Activated T-cell treated with anti-CD3 and anti-CD28 coated beads, Interleukin-2, amount 50 U/mL, for 72 hours (primary cell): ENCODE measurements around the gene SWI5. TPM values are rescaled to one million over a fixed set of nuclear protein-coding genes. Genes with fewer than 3 reads are reported as not detected.
"Not testable (repeated sequence)": the region's sequence is repeated elsewhere in the genome, so short reads cannot be mapped to it uniquely, and the experiment has no call there.

Experiments
- ATAC-seq, 2 donors: fragments of 150-1000 bp; cut with Tn5 transposase; replicated peaks in 1 of 2; 2 replicates each; pipeline ENCODE4 v1.10.0; 2021; ENCODE audit warnings: moderate library complexity in 2 of 2, mild to moderate bottlenecking in 1 of 2
- DNase-seq, 2 donors: peaks; one replicate each; pipeline ENCODE4 v3.0.0; 2021 to 2022; ENCODE audit warnings: mixed read lengths in 1 of 2
- H3K27ac Mint-ChIP-seq: one replicate; pipeline ENCODE4 v1.8.0; 2022; ENCODE audit warnings: mild to moderate bottlenecking, moderate library complexity, mixed read lengths
- H3K27me3 Mint-ChIP-seq: one replicate; pipeline ENCODE4 v1.8.0; 2022; ENCODE audit warnings: low read depth, mixed read lengths
- H3K36me3 Mint-ChIP-seq, 2 donors: one replicate each; pipeline ENCODE4 v1.8.0; 2022; ENCODE audit warnings: mixed read lengths in 2 of 2, mild to moderate bottlenecking in 1 of 2; ENCODE audit not compliant: insufficient read depth in 2 of 2
- H3K4me1 Mint-ChIP-seq: one replicate; pipeline ENCODE4 v1.8.0; 2022; ENCODE audit warnings: low read depth, mixed read lengths
- H3K4me3 Mint-ChIP-seq, 2 donors: one replicate each; pipeline ENCODE4 v1.8.0; 2022; ENCODE audit warnings: mild to moderate bottlenecking in 2 of 2, mixed read lengths in 2 of 2, moderate library complexity in 2 of 2
- H3K9me3 Mint-ChIP-seq, 2 donors: one replicate each; pipeline ENCODE4 v1.8.0; 2022; ENCODE audit warnings: mixed read lengths in 2 of 2
- total RNA-seq, 2 donors: library from RNA; stranded (reverse); gene quantifications; one replicate each; pipeline ENCODE4 v1.2.3, GENCODE V29; 2022

The SWI5 gene
- total RNA-seq: 10 to 100 TPM; 20.1 to 25.4 TPM

DNA sequence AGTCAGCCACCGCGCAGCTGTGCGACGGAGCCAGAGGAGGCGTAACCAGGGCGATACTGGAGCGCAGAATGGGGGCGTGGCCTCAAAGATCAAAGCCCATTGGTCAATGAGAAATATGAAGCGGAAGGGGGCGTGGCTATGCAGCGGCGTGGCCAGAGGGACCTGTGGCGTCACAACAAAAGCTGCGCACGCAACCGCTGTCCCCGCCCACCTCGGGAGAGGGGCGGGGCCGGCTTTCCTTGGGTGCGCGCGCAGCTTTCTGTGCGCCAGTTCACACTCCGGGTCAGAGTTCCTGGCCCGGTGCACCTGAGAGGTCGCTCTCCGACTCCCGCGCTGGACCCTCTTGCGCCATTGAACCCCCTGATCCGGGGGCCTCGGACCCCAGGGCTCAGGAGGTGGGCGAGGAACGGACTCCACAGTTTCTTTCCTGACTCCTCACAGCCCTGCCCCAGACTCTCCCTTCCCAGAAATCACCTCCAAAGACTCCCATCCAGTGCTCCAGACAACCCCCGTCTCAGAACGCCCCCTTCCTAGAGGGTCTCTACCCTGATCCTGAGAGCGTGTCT lies at the start of gene SWI5:
Gene SWI5, plus strand, starts transcription at position 269 of the 566 bp plus-strand sequence.
- Mint-ChIP-seq H3K27me3 (no peaks in the 10 kb centered on the region), H3K4me1 (peaks cover 46% of the 10 kb centered on the region), H3K27ac (peak within 1 kb of the TSS; percentile 95), H3K36me3 (peaks cover 4% of the 10 kb centered on the region in 2 donors), H3K9me3 (no peaks in the 10 kb centered on the region), H3K4me3 (peak within 1 kb of the TSS; percentile 95)
- peak; percentile 97 to 98 for ATAC-seq
- DNase-seq: peak; percentile 100

DNA sequence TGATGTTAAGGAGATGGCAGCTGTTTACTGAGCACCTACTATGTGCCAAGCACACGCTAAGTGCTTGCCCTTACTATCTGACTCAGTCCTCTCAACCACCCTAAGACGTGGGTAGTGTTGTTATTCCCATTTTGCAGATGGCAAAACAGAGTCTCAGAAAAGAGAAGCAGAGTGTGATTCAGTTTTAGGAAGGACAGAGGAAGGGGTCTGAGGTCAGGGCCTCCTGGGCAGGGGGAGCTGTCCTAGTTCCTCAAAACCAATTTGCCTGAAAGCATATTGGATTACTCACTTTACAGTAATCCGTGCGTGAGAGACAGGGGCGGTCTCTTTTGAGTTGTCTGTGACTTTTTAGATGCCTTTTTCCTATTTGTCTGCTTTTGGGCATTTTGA lies 49.7 kb upstream of the SWI5 start:
- Mint-ChIP-seq H3K4me3 (no peak overlapping the region), H3K9me3 (no peaks in the 10 kb centered on the region), H3K4me1 (no peaks in the 10 kb centered on the region), H3K27ac (no peak overlapping the region), H3K36me3 (no peaks in the 10 kb centered on the region), H3K27me3 (no peaks in the 10 kb centered on the region)
- ATAC-seq (no peak), DNase-seq (no peak)

DNA sequence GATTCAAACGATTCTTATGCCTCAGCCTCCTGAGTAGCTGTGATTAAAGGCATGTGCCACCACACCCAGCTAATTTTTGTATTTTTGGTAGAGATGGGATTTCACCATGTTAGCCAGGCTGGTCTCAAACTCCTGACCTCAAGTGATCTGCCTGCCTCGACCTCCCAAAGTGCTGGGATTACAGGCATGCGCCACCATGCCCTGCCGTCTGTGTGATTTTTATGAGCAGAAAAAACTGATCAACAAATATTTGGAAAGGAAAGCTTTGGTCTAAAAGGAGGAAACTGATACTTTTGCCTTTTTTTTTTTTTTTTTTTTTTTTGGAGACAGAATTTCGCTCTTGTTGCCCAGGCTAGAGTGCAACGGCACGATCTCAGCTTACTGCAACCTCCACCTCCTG lies 45.2 kb upstream of the SWI5 start:
- not testable (repeated sequence) for DNase-seq, H3K4me1 Mint-ChIP-seq, H3K27ac Mint-ChIP-seq, H3K9me3 Mint-ChIP-seq, H3K36me3 Mint-ChIP-seq, H3K27me3 Mint-ChIP-seq, ATAC-seq, H3K4me3 Mint-ChIP-seq

DNA sequence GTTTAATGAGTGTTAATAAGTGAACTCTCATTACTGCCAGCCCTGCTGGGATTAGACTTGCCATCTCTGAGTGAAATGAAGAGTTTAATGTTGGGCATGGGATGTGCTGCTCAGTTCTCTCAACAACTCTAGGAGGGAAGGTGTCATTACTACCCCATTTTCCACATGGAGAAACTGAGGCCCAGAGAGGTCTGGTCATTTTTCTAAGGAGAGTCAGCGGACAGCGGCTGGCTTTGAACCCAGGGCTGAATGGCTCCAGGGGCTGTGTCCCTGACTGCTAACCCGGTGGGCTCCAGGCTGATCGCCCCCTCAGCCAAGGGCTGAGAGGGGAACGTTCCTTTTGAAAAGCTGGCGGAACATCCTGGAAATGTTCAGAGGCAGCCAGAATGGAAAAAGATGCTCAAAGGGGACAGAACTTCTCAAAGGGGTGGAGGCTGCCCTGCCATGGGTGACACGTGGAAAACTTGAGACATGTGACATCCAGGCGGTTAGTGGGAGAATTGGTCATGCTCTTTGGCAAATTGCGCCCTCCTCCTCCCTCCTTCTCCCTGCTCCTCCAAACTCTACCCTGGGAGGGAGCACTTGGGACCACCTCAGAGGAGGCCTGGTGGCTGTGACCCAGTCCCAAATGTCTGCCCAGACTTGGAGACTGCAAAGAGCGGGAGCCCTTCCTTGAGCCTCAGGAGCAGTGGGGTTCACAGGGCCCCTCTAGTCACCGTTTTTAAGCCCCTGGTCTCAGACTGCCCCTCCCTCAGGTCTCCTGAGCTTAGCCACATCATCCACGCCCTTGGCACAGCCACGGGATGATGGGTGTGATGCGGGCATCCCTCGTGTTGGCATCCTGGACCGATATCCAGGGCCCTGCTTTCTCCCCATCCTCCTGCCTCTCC lies 44.2 kb upstream of the SWI5 start:
- DNase-seq (no peak), ATAC-seq (peak in 1 of 2 donors; percentile 25)
- Mint-ChIP-seq H3K27me3 (no peaks in the 10 kb centered on the region), H3K4me1 (no peaks in the 10 kb centered on the region), H3K27ac (no peak overlapping the region), H3K36me3 (no peaks in the 10 kb centered on the region), H3K9me3 (no peaks in the 10 kb centered on the region), H3K4me3 (no peak overlapping the region)

DNA sequence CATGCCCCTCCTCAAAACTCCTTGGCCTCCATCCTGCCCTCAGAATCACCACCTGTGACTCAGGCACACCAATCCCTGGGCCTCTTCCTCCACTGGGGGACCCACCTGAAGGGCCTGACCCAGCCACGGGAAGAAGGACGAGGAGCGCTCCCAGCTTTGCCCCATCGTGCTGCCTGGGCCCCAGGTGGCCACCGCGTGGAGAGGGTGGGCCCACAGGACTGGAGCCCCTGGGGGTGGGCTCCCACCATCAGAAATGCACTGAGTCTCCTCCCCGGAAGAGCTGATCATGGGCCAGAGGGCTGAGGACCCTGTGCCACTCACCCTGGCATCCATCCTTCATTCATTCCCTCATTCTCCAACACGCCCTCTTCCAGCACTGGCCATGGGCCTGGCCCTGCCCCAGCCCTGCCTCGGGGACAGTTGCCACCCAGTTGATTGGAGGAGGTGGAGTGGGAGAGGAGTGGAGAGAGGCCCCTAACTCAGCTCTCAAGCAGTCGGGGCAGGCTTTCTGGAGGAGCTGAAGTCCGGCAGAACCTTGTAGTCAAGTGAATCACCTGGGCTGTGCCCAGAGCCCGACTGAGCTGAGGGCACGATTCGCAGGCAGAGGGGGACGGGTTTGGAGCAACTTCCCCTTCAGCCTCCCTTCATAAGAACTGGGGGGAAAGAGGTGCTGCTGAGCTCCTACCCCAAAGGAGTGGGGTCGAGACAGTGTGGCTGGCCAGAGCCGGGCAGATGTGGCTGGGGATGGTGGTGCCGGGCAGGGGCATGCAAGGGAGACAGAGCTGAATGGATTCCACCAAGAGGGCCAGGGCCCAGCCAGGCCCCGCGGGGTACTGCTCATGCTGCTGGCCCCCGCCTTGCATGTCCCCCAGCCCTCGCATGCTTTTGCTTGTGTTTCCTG lies 43.3 kb upstream of the SWI5 start:
- Mint-ChIP-seq H3K9me3 (no peaks in the 10 kb centered on the region), H3K27ac (no peak overlapping the region), H3K36me3 (no peaks in the 10 kb centered on the region), H3K4me3 (no peak overlapping the region), H3K4me1 (no peaks in the 10 kb centered on the region), H3K27me3 (no peaks in the 10 kb centered on the region)
- no peak for DNase-seq
- no peak for ATAC-seq

DNA sequence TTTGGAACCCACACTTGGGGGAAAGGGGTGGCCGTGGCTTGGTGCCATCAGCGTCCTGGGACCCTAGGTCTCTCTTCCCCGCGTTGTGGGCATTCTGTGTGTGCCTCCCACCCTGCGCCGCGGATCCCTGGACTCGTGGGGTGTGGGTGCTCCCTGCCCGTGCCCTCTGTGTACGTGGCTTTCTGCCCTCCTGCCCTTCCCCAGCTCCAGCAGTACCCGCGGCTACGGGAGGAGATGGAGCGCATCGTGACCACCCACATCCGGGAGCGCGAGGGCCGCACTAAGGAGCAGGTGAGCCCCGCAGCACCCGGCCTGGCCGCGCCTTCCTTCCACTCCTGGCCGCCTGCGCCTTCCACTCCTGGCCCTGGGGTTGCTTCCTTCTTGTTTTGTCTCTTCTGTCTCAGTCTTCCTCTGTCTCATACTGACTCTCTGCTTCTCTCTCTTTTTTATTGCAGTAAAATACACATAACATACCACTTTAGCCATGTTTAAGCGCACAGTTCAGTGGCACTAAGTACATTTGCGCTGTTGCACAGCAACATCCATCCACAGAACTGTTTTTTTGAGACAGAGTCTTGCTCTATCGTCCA lies 42.2 kb upstream of the SWI5 start:
- no peak overlapping the region for H3K4me3 Mint-ChIP-seq
- no peaks in the 10 kb centered on the region for H3K36me3 Mint-ChIP-seq
- no peaks in the 10 kb centered on the region for H3K27me3 Mint-ChIP-seq
- DNase-seq (no peak), ATAC-seq (no peak)
- H3K4me1 Mint-ChIP-seq: no peaks in the 10 kb centered on the region
- H3K9me3 Mint-ChIP-seq: no peaks in the 10 kb centered on the region
- no peak overlapping the region for H3K27ac Mint-ChIP-seq

DNA sequence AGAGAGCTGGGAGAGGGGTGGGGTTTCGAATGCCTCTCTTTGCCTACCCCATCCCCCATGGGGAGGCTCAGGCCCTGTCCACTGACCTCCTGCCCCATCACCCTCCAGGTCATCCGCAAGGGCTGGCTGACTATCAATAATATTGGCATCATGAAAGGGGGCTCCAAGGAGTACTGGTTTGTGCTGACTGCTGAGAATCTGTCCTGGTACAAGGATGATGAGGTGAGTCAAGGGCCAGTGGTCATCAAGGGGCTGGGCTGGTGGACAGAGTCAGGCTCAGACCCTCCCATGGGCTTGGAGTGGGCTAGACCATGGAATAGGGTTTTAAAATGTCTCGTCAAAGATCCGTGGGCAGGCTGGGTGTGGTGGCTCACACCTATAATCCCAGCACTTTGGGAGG lies 34.0 kb upstream of the SWI5 start:
- H3K36me3 Mint-ChIP-seq: no peaks in the 10 kb centered on the region
- H3K4me1 Mint-ChIP-seq: no peaks in the 10 kb centered on the region
- H3K4me3 Mint-ChIP-seq: no peak overlapping the region
- no peak for ATAC-seq
- no peaks in the 10 kb centered on the region for H3K9me3 Mint-ChIP-seq
- H3K27me3 Mint-ChIP-seq: peaks cover 18% of the 10 kb centered on the region
- DNase-seq: no peak
- no peak overlapping the region for H3K27ac Mint-ChIP-seq

DNA sequence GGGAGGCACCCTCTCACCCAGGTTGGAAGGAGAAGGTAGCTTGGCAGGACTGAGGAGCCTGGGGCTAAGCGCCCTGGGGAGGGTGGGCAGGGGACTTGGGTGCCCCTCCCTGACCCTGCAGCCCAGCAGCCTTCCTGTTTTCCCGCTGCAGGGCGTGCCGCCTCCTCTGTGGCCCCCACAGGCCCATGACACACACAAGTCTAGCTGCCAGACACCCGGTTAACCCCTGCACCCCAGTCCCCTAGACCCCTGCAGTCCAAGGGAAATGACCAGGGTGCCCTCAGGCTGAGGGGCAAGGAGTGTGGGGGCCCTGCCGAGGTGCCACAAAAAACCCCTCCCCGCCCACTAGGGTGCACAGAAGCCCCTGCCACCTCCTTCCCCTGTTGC lies 33.3 kb upstream of the SWI5 start:
- no peak overlapping the region for H3K27ac Mint-ChIP-seq

DNA sequence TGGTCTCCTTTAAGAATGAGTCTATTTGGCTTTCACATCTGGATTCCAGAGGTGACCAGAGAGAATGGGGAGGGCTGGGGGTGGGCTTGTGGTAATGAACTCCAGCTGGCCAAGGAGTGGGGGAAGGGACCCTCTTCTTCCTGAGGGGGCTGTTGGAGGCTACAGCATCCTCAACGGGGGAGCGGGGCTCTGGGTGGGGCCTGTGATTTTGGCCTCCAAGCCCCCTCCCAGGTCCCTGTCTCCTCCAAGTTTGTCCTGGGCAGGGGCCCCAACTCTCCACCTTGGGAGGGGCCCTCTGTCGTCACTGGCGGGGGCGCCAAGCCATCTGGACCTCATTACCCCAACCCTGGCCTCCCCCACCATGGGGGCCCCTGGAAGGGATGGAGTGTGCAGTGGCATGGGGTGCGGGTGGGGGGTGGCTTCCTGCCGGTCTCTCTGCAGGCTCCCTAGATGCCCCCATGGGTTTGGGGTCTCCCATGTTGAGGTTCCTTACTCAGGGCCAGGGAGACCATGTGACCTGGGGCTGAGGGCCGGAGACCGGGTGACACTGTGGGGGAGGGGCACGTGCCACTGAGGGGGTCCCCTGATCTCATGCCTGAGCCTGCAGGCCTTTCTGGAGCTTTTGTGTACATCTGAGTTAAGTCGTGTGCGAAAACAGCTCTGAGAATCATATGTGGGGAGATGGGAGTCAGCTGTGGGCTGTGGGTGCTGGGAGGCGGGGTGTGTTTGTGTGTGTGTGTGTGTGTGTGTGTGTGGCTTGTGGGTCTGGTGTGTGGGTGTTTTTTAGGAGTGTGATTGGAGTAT lies 32.7 kb upstream of the SWI5 start:
- Mint-ChIP-seq H3K4me1 (no peaks in the 10 kb centered on the region), H3K36me3 (no peaks in the 10 kb centered on the region), H3K27me3 (peaks cover 18% of the 10 kb centered on the region), H3K4me3 (no peak overlapping the region), H3K9me3 (no peaks in the 10 kb centered on the region), H3K27ac (no peak overlapping the region)
- DNase-seq: no peak
- no peak for ATAC-seq

More for the DNA sequence above, 33.3 kb upstream of the SWI5 start:
- peaks cover 18% of the 10 kb centered on the region for H3K27me3 Mint-ChIP-seq
- no peak overlapping the region for H3K4me3 Mint-ChIP-seq
- ATAC-seq: no peak
- H3K9me3 Mint-ChIP-seq: no peaks in the 10 kb centered on the region
- H3K4me1 Mint-ChIP-seq: no peaks in the 10 kb centered on the region
- no peak for DNase-seq
- no peaks in the 10 kb centered on the region for H3K36me3 Mint-ChIP-seq

DNA sequence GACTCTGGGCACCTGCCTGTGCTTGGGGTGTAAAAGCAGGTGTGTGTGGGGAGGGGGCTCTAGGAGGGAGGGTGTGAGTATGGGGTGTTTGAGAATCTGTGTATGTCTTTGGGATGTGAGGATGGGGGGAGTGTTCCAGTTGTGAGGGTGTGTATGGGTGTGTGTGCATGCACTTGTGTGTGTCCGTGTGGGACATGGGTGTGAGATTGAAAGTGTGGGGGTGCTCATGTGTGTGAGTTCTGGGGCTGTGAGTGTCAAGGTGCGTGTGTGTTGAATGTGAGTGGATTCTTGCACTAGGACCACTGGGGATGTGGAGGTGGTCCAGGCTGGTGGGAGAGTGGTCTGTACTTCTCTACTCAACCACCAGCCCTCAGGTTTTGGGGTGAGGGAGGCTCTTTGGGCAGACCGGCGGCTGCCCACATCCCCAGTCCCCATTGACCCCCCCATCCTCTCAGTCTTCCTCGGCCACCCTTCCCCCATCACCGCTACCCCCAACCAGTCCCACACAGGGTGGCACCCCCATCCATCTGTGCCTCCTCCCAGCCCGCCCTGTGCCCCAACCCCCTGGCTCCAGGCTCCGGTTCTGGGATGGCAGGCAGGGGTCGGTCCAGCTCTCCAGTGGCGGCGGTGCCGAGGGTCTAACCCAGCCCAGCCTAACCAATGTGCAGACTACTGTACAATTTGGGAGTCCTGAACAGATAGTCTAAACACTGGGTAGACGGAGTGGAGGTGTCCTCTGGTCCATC lies 31.8 kb upstream of the SWI5 start:
- Mint-ChIP-seq H3K4me3 (no peak overlapping the region), H3K9me3 (no peaks in the 10 kb centered on the region), H3K36me3 (no peaks in the 10 kb centered on the region), H3K27ac (no peak overlapping the region), H3K4me1 (no peaks in the 10 kb centered on the region), H3K27me3 (peaks cover 18% of the 10 kb centered on the region)
- ATAC-seq (no peak), DNase-seq (no peak)

DNA sequence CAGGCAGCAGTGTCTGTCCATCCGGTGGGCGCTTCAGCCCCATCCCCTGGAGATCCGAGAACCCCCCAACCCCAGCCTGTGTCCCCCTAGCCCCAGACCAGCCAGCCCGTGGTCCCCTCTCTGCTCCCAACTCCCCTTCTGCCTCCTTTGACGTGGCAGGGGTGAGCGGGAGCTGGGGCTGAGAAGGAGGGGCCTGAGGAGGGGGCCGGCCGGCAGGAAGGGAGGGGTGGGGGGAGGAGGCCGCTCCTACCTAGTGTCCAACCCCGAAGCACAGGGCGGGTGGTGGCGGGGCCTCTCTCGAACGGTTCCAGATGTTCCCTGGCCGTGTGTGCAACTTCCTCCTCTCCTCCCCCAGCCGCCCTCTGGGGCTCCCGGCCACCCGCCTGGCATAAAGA lies 31.2 kb upstream of the SWI5 start:
- DNase-seq (no peak), ATAC-seq (no peak)
- Mint-ChIP-seq H3K27ac (no peak overlapping the region), H3K9me3 (no peaks in the 10 kb centered on the region), H3K4me1 (peaks cover 6% of the 10 kb centered on the region), H3K36me3 (no peaks in the 10 kb centered on the region), H3K4me3 (no peak overlapping the region), H3K27me3 (peaks cover 18% of the 10 kb centered on the region)
